ENCODE data around the gene SAP130. TPM values are rescaled to one million over a fixed set of nuclear protein-coding genes. Genes with fewer than 3 reads are reported as not detected.

SAP130 gene
- total and polyA plus RNA-seq, 4 donors, result 3.3 to 5.3 (median 4.5) TPM

DNA sequence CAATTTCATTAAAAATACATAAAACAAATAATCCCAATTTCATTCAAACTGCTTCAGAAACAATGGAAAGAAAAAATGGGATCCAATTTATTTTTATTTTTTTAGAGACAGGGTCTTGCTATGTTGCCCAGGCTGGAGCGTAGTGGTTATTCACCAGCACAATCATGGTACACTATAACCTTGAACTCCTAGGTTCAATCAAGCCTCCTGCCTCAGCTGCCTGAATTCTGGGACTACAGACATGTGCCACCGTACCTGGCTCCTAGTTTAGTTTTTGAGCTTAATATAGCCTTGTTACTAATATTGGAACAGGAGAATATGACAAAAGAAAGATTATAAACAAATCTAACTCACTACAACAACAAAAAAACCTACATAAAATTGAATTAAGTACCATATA, 34.2 kb downstream of the SAP130 start:
- WGBS, result 95% methylated on average over 2 of the region's 2 CpGs
- H3K9ac ChIP-seq (ENCODE audit: low read depth in 1 of 2, low read length in 2 of 2), result no peak overlapping the region
- H3K9me3 ChIP-seq (ENCODE audit: control insufficient read depth in 4 of 4, low read length in 3 of 4), result no peaks in the 10 kb centered on the region
- no peak for DNase-seq (ENCODE audit: low spot score)
- TF ChIP-seq GABPA (IDR thresholded peaks at IDR 0.05 in 1 of 2, conservative IDR thresholded peaks at IDR 0.05 in 1 of 2) (no peak), EGR1 (IDR thresholded peaks at IDR 0.05; ENCODE audit: low read depth in 2 of 2) (no peak), NR2F2 (IDR thresholded peaks at IDR 0.05) (no peak), SP1 (IDR thresholded peaks at IDR 0.05) (no peak)
- TF ChIP-seq, protein P1, sequence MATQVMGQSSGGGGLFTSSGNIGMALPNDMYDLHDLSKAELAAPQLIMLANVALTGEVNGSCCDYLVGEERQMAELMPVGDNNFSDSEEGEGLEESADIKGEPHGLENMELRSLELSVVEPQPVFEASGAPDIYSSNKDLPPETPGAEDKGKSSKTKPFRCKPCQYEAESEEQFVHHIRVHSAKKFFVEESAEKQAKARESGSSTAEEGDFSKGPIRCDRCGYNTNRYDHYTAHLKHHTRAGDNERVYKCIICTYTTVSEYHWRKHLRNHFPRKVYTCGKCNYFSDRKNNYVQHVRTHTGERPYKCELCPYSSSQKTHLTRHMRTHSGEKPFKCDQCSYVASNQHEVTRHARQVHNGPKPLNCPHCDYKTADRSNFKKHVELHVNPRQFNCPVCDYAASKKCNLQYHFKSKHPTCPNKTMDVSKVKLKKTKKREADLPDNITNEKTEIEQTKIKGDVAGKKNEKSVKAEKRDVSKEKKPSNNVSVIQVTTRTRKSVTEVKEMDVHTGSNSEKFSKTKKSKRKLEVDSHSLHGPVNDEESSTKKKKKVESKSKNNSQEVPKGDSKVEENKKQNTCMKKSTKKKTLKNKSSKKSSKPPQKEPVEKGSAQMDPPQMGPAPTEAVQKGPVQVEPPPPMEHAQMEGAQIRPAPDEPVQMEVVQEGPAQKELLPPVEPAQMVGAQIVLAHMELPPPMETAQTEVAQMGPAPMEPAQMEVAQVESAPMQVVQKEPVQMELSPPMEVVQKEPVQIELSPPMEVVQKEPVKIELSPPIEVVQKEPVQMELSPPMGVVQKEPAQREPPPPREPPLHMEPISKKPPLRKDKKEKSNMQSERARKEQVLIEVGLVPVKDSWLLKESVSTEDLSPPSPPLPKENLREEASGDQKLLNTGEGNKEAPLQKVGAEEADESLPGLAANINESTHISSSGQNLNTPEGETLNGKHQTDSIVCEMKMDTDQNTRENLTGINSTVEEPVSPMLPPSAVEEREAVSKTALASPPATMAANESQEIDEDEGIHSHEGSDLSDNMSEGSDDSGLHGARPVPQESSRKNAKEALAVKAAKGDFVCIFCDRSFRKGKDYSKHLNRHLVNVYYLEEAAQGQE (IDR thresholded peaks at IDR 0.05), result no peak
- TF ChIP-seq, protein P2, sequence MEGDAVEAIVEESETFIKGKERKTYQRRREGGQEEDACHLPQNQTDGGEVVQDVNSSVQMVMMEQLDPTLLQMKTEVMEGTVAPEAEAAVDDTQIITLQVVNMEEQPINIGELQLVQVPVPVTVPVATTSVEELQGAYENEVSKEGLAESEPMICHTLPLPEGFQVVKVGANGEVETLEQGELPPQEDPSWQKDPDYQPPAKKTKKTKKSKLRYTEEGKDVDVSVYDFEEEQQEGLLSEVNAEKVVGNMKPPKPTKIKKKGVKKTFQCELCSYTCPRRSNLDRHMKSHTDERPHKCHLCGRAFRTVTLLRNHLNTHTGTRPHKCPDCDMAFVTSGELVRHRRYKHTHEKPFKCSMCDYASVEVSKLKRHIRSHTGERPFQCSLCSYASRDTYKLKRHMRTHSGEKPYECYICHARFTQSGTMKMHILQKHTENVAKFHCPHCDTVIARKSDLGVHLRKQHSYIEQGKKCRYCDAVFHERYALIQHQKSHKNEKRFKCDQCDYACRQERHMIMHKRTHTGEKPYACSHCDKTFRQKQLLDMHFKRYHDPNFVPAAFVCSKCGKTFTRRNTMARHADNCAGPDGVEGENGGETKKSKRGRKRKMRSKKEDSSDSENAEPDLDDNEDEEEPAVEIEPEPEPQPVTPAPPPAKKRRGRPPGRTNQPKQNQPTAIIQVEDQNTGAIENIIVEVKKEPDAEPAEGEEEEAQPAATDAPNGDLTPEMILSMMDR (IDR thresholded peaks at IDR 0.05; ENCODE audit: low read depth, low read length, missing input control), result no peak
- peaks cover 6 to 56% (median 43%) of the 10 kb centered on the region in 4 donors for H3K36me3 ChIP-seq (ENCODE audit: control insufficient read depth in 4 of 4, insufficient read depth in 3 of 4, low read depth in 1 of 4, low read length in 3 of 4)
- H3K4me3 ChIP-seq (ENCODE audit: low read depth in 1 of 3, low read length in 3 of 3), result no peak overlapping the region
- no peaks in the 10 kb centered on the region for H3K4me1 ChIP-seq (ENCODE audit: control insufficient read depth in 4 of 4, insufficient read depth in 4 of 4, low read length in 3 of 4)
- no peaks in the 10 kb centered on the region for H3K27me3 ChIP-seq (ENCODE audit: control insufficient read depth in 4 of 4, insufficient read depth in 4 of 4, low read length in 3 of 4)
- no peak overlapping the region for H3K27ac ChIP-seq (ENCODE audit: low read depth in 1 of 2, low read length in 2 of 2)

DNA sequence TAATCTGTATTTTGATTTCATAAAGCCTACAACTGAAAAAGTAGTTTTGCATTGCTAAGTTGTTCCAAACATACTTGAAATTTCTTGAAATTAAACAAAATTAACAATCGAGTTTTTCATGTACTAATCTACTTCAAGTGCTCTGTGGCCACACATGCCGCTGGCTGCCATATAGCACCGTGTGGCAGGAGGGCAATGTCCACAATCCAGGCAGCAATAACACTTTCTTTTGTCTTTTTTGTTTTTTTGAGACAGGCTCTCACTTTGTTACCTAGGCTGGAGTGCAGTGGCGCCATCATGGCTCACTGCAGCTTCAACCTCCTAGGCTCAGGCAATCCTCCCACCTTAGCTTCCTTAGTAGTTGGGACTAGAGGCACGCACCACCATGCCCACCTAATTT, 36.1 kb downstream of the SAP130 start:
- Histone ChIP-seq H3K27ac (ENCODE audit: low read depth in 1 of 2, low read length in 2 of 2) (no peak overlapping the region), H3K27me3 (ENCODE audit: control insufficient read depth in 4 of 4, insufficient read depth in 4 of 4, low read length in 3 of 4) (no peaks in the 10 kb centered on the region), H3K36me3 (ENCODE audit: control insufficient read depth in 4 of 4, insufficient read depth in 3 of 4, low read depth in 1 of 4, low read length in 3 of 4) (peaks cover 6 to 54% (median 37%) of the 10 kb centered on the region in 4 donors), H3K4me1 (ENCODE audit: control insufficient read depth in 4 of 4, insufficient read depth in 4 of 4, low read length in 3 of 4) (no peaks in the 10 kb centered on the region), H3K9ac (ENCODE audit: low read depth in 1 of 2, low read length in 2 of 2) (no peak overlapping the region), H3K4me3 (ENCODE audit: low read depth in 1 of 3, low read length in 3 of 3) (no peak overlapping the region), H3K9me3 (ENCODE audit: control insufficient read depth in 4 of 4, low read length in 3 of 4) (no peaks in the 10 kb centered on the region)
- DNase-seq (ENCODE audit: low spot score), result no peak
- WGBS, result 78% methylated on average over 5 of the region's 5 CpGs
- TF ChIP-seq JUND (IDR thresholded peaks at IDR 0.05), result no peak
- TF ChIP-seq NR2F2 (IDR thresholded peaks at IDR 0.05), result no peak
- TF ChIP-seq HNF4A (conservative IDR thresholded peaks at IDR 0.05), result peak in 1 of 2 donors; percentile 13
- TF ChIP-seq TAF1 (conservative IDR thresholded peaks at IDR 0.05), result no peak
- TF ChIP-seq, protein P3, sequence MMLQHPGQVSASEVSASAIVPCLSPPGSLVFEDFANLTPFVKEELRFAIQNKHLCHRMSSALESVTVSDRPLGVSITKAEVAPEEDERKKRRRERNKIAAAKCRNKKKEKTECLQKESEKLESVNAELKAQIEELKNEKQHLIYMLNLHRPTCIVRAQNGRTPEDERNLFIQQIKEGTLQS (IDR thresholded peaks at IDR 0.05), result no peak

DNA sequence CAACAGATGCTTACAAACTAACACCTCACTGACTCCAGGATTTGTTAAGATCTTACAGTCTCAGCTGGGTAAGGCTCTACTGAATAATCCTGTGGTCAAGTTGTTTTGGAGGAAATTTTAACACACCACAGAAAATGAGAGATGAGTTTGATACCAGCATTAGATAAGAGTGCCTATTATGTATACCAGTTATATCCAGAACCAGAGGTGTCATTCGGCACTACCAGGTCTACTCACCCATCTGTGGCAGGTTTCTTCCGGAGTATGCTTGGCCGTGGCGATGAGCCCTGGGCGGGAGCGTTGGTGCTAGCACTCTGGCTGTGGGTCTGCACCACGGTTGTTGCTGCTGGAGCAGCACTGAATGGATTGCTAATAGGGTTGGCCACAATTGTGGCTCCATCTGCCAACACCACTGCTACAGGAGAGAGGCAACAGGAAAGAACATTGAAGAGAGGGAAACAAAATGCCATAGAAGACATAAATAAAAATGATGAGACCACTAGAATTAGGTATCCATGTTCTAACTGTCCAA, 41.2 kb downstream of the SAP130 start:
- no peaks in the 10 kb centered on the region for H3K27me3 ChIP-seq (ENCODE audit: control insufficient read depth in 4 of 4, insufficient read depth in 4 of 4, low read length in 3 of 4)
- DNase-seq (ENCODE audit: low spot score), result no peak
- no peaks in the 10 kb centered on the region for H3K4me1 ChIP-seq (ENCODE audit: control insufficient read depth in 4 of 4, insufficient read depth in 4 of 4, low read length in 3 of 4)
- H3K9ac ChIP-seq (ENCODE audit: low read depth in 1 of 2, low read length in 2 of 2), result no peak overlapping the region
- TF ChIP-seq HNF4A (conservative IDR thresholded peaks at IDR 0.05), result no peak
- TF ChIP-seq GABPA (IDR thresholded peaks at IDR 0.05 in 1 of 2, conservative IDR thresholded peaks at IDR 0.05 in 1 of 2), result no peak
- no peak for TF ChIP-seq FOXA1 (IDR thresholded peaks at IDR 0.05)
- 98% methylated on average over 7 of the region's 7 CpGs for WGBS
- no peak overlapping the region for H3K27ac ChIP-seq (ENCODE audit: low read depth in 1 of 2, low read length in 2 of 2)
- no peaks in the 10 kb centered on the region for H3K9me3 ChIP-seq (ENCODE audit: control insufficient read depth in 4 of 4, low read length in 3 of 4)
- H3K36me3 ChIP-seq (ENCODE audit: control insufficient read depth in 4 of 4, insufficient read depth in 3 of 4, low read depth in 1 of 4, low read length in 3 of 4), result peaks cover 5 to 58% (median 46%) of the 10 kb centered on the region in 4 donors
- H3K4me3 ChIP-seq (ENCODE audit: low read depth in 1 of 3, low read length in 3 of 3), result no peak overlapping the region
